ENCODE results near the gene TPSG1.
"Not testable (repeated sequence)": the region's sequence is repeated elsewhere in the genome, so short reads cannot be mapped to it uniquely, and the experiment has no call there.

- not testable (repeated sequence) for TF ChIP-seq CTCF (conservative IDR thresholded peaks at IDR 0.05); ZFX (IDR thresholded peaks at IDR 0.05)
Observed at GRCh38 chr16:1229476-1229875, 4.4 kb upstream of the TPSG1 start.
